Activated T-cell treated with anti-CD3 and anti-CD28 coated beads for 48 hours (primary cell): ENCODE results near the gene CYSLTR2.
"Not testable (repeated sequence)": the region's sequence is repeated elsewhere in the genome, so short reads cannot be mapped to it uniquely, and the experiment has no call there.

Source experiments
- DNase-seq: peaks from one replicate; pipeline ENCODE4 v3.0.0-alpha.2; 2020; ENCODE audit warnings: low read depth

Gene CYSLTR2

DNA sequence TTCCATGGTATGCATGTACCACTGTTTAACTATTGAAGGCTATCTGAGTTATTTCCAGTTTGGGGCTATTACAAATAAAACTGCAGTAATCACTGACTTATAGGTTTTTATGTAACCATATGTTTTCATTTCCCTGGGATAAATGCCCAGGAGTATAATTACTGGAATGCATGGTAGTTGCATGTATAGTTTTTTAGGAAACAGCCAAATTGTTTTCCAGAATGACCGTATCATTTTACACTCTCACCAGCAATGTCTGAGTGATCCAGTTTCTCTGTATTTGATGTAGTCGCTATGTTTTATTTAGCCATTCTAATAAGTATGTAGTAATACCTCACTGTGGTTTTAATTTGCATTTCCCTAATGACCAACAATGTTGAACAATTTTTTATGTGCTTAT, 42.0 kb downstream of the CYSLTR2 start:
- no peak for DNase-seq

DNA sequence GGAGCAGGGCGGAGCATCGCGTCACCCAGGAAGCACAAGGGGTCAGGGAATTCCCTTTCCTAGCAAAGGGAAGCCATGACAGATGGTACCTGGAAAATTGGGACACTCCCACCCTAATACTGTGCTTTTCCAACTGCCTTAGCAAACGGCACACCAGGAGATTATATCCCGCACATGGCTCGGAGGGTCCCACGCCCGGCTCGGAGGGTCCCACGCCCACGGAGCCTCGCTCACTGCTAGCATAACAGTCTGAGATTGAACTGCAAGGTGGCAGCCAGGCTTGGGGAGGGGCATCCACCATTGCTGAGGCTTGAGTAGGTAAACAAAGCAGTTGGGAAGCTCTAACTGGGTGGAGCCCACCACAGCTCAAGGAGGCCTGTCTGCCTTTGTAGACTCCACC, 42.9 kb downstream of the CYSLTR2 start:
- not testable (repeated sequence) for DNase-seq

DNA sequence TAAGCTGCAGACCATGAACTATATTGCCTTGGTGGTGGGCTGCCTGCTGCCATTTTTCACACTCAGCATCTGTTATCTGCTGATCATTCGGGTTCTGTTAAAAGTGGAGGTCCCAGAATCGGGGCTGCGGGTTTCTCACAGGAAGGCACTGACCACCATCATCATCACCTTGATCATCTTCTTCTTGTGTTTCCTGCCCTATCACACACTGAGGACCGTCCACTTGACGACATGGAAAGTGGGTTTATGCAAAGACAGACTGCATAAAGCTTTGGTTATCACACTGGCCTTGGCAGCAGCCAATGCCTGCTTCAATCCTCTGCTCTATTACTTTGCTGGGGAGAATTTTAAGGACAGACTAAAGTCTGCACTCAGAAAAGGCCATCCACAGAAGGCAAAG, 53.7 kb downstream of the CYSLTR2 start:
- no peak for DNase-seq

DNA sequence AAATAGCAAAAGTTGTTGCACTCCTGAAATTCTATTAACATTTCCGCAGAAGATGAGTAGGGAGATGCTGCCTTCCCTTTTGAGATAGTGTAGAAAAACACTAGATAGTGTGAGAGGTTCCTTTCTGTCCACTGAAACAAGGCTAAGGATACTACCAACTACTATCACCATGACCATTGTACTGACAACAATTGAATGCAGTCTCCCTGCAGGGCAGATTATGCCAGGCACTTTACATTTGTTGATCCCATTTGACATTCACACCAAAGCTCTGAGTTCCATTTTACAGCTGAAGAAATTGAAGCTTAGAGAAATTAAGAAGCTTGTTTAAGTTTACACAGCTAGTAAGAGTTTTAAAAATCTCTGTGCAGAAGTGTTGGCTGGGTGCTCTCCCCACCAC, 55.0 kb downstream of the CYSLTR2 start:
- DNase-seq, result no peak

DNA sequence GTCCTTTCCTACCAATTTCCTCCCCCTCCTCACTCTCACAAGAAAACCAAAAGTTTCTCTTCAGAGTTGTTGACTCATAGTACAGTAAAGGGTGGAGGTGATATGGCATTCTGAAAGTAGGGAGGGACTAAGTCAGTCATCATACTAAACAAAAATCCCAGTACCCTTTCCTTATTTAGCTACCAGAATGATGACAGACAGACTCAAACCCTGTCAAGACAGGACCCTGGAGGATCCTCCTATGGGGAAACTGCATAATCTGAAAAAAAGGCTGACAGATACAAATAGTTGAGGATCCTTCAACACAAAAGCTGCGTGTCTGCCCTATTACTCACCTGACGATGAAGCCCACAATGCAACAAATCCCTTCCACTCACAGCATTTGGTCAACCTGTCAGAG, 55.5 kb downstream of the CYSLTR2 start:
- DNase-seq, result no peak

DNA sequence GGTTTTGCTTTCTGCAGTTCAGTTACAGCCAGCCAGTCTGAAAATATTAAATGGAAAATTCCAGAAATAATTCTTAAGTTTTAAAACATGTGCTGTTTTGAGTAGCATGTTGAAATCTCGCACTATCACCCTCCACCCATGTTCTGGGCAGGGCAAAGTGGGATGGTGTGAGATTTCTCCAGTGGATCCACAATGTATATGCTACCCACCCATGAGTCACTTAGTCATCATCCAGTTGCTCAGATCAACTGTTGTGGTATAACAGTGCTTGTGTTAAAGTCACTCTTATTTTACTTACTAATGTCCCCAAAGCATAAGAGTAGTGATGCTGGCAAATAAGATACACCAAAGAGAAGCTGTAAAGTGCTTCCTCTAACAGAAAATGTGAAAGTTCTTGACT, 56.4 kb downstream of the CYSLTR2 start:
- no peak for DNase-seq

DNA sequence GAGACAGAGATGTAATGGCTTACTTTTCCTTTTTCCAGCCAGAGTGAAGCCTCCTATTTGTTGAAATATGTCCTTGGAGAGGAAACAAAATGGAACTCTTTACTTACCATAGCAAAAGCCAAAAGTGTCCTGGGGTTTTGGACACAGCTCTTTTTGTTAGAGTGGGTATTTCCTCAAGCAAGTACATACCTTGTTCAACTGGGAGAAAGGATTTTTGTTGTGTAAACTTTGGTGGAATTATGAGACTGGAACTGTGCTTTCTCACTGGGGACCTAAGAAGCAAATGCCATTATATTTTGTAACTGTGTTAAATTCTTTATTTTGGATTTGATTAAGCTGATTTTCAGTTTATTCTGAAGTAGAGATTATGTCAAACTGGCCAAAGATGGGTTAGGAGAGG, 58.4 kb downstream of the CYSLTR2 start:
- no peak for DNase-seq

DNA sequence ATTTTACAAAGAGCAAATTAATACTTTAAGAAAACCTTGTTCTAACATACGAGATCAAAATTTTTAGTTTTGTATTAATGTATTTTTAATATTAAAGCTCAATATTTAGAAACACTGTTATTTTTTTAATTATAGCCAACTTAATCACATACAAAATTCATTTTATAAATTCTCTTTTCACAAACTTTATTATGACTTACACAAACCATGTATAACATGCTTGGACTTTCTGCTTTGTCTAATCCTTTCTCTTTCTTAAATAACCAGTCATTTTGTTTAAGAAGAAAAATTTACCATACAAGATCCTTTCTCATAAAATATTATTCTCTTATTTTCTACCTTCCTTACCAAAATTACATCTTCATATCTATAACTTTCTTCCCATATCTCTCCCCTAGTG, 62.2 kb downstream of the CYSLTR2 start:
- DNase-seq, result no peak

DNA sequence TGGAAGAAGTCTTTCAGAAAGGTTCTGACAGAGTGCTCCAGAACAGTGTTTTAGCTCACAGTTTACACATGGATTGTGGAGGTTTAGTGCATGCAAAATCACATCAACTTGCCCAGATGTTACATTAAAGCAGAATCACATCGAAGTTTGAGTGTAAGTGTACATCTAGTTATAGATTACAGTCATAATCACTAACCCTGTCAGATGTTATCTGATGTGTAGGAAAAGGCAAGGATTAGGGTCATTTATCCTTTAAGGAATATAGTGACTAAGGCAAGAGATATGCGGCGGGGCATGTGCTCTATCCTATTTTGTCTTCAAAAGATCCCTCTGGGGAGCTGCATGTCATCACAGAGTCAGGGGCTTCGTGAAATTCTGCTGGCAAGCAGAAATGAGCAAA, 66.9 kb downstream of the CYSLTR2 start:
- no peak for DNase-seq

DNA sequence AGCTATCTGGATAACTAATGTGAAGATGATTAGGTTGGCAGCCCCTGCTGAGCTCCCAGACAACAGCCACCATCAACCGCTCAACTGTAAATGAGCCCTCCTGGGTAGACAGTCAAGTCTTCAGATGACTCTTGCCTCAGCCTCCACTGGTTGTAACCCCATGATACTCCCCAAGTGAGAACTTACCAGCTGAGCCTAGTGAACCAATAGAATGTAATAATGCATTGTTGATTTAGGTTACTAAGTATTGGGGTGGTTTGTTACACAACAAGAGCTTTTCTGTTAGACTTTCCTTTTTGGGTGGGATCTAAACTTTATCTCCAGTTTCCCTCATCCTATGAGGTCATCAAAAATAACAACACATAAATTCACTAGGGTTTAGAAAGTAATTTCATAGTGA, 69.4 kb downstream of the CYSLTR2 start:
- no peak for DNase-seq

DNA sequence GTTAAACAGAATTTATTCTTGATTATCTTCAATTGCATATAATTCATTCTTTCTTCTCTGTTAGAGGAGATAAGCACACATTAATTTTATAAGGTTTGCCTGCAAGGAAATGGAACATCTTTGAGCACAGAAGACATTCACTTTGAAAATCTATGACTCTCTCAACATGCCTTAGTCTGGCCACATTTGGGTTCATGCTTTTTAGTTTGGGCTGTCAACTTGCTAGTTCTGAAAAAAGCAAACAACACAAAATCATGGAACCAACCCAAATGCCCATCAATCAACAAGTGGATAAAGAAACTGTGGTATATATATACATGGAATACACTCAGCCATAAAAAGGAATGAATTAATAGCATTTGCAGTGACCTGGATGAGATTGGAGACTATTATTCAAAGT, 71.5 kb downstream of the CYSLTR2 start:
- no peak for DNase-seq

DNA sequence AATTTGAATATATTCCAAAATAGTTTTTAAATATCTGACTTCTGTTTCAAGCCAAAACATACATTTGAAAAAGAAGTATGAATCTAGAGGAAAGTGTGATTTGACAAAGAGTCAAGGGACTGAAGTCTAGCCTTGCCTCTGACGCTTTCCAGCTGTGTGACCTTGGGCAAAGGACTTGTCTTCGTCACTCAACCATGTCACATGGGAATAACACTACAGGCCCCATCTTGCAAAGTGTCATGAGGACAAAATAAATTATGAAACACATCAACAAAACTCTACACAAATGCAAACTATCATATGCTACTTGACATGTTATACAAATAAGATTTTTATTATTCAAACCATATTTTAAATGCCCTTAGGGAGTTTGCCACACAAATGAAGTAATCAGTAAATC, 73.0 kb downstream of the CYSLTR2 start:
- DNase-seq, result no peak

DNA sequence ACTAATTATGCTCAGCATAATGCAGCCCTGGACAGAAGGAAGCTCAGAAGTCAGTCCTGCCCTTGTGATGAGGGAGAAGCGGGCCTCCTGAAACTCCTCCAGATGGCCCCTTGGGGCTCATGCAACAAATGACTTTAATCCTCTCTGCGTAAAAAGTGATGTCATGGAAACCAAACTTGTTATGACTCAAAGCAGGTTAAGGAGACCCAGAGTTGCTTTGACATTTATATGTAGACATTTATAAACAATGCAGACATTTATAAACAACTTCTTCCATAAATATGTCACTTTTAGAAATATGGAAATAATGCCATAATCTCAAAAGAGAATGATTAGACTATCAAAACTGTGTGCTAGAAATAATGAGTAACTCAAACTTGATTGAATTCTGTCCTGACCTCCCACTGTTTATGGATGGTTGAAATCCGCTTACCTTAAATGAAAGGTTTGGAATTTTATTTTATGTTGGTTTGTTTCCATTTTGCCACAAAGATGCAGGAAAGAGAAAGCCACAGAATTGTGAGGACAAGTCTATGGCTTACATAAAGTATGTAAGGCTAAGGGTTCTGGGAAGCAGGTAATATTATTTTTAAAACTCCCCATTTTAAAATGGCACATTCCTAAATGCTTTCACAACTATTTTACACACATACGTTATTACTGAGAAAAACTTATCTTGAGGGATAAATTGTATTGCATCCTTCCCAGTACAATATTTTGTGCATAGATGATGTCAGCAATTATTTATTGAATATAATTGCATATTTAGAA, 73.7 kb downstream of the CYSLTR2 start:
- no peak for DNase-seq

DNA sequence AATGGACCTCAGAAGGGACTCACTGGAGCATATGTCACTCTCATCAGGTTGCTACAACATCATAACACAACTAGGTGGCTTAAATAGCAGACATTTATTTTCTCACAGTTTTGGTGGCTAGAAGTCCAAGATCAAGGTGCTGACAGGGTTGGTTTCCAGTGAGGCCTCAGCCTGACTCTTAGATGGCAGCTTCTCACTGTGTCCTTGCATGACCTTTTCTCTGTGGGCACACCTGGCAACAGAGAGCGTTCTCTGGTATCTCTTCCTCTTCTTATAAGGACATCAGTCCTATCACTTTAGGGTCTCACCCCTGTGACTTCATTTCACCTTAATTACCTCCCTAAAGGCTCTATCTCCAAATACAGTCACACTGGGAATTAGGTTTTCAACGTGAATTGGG, 74.5 kb downstream of the CYSLTR2 start:
- no peak for DNase-seq

DNA sequence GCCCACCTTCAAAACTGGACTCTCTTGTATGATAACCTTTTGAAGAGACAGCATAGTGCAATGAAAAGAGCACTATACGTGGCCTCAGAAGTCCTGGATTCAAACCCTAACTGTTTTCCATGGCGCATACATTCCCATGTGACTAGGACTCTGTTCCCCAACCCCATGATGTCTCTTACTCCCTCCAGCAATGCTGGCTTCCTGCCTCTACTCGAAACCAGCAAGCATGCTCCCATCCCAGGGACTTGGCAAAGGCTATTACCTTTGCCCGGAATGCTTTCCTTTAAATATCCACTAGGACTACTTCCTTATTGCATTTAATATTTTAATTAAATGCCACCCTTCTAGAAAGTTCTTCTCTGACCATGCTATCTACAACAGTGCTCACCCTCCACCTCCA, 75.1 kb downstream of the CYSLTR2 start:
- no peak for DNase-seq

DNA sequence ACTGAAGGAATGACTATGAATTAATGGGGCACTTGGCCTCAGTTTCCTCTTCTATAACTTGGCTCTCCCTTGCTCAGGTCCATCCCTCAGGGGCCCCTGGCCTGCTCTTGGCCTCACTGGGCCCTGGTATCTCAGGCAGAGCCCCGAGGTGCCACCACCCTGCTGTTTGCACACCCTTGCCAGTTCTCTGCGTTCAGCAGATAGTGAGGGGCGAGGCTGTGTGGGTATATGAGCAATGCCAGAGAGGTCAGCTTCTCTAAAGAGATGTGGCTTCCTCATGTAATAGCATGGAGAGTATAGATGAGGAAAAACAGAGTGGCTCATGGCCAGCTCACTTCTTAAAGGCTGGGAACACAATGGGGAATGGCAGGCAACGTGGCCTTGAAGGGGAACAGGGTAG, 76.1 kb downstream of the CYSLTR2 start:
- no peak for DNase-seq

DNA sequence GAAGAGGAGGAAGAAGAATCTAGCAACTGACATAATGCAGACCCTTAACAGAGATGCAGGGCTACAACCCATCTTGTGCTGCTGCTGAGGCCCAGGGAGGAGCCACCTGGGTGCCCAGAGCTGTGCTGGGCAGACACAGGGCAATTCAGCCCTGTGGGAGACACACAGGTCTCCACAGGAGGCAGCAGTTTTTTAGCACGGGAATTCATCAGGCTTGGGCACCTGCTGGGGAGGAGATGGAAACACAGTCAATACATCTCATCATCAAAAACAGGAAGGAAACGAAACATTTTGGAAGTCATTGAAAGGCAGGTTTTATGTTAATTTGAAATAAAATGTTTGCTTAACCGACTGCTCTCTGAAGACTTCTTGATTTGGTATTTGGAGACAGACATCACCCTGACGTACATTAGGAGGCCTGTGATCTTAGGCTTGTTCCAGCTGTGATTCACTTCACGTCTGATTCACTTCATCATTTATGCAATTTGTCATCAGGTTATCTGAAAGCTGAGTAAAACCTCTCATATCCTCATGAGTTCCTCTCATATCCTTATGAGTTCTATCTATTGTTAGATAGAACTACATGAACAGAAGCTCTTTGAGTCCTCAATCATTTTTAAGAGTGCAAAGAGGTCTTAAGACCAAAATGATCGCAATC, 77.4 kb downstream of the CYSLTR2 start:
- DNase-seq, result no peak

DNA sequence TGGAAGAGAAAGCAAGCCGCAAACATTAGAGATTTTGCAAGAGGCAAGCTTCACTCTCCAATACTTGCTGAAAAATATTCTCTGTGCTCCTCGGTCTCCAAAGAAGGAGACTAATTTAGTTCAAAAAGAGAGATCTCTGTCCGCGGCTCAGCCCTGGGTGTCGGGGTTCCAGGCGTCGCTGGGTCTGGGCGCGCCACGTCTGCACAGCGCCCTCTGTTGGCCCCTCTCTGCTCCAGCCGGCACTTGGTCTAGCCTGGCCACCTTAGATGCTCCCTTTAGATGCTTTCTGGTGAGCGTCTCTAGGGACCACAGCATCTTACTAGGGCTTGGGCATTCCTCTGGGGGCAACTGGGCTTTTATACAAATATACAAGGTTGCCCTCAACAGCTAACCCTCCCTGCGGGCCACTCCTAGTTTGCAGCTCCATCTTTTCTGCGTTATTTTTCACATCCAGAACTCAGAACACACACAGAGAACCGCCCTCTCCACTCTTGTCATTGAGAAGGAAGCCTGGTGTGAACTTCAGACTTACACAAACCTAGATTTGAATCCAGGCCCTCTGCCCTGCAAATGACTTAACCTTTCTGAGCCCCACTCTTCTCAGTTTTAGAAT, 78.3 kb downstream of the CYSLTR2 start:
- DNase-seq, result peak; percentile 53

DNA sequence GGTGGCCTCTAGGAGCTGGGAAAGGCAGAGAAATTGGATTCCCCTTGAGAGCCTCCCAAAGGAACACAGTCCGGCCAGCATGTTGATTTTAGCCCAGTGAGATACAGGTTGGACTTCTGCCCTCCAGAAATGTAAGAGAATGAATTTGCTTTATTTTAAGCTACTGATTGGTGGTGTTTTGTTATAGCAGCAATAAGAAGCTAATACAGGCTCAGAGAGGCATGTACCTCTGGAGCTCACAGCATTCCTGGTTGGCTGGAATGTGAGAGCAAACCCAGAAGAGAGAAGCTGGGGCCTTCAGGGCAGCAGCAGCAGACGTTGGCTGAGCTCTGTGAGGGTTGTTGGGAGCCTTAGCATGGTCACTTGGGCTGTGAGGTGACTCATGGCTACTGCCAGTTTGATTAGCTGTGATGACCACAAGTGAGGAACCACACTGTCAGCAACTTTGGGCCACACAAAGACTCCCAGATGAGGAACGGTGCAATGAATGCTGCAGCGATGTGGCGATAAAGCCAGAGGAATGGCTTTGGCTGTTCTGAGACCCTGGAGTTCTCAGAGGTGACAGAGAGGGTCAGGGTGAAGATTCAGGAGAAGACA, 80.1 kb downstream of the CYSLTR2 start:
- no peak for DNase-seq

DNA sequence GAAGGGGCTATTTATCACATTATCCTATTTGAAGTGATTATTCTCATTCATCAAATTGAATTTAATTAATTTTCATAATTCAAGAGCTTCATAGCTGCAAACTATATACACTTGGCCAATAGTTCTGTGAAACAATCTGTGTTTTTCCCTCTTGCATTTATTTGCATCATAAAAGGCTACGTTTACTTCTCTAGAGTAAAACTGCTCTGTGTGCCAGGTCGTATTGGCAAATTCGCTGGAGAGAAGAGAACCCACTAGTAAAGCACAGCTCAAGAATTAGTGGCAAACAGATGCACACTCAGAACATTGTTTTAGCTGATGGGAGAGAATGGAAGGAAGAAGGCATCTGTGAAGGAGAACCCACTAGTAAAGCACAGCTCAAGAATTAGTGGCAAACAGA, 81.8 kb downstream of the CYSLTR2 start:
- DNase-seq, result no peak

DNA sequence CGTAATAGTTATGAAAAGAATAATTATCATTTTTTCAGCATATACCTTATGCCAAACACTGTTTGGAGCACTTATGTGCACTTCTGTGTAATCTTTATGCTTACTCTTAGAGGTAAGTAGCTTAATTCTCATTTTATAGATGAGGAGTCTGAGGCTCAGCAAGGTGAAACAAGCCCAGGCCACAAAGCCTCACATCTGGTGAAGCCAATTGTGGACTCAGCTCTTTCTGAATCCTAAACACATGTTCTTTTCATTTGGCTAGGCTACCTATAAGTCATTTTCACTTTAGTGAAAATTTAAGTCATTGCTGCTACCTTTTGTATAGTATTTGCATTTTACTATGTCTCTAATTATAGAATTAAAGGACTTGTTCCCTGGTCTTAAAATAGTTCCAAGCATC, 84.0 kb downstream of the CYSLTR2 start:
- no peak for DNase-seq

DNA sequence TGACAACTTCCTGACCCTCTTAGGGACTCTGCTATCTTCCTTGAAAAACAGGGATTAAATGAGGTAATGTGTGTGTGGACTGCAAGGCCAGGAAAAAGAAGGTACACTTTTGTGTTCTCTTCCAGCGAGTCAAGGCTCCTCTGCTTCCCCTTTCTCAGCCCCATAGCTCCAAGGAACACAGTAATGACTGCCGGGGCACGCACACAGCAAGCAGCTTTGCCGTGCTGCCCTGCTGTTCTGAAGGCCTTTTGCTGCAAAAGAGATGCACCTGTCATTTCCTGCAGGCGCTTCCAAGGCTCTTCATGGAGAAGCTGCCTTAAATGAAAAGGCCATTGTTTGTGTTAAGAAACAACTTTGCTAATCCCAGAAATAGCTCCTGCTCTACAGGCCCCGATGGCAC, 84.6 kb downstream of the CYSLTR2 start:
- DNase-seq, result no peak

DNA sequence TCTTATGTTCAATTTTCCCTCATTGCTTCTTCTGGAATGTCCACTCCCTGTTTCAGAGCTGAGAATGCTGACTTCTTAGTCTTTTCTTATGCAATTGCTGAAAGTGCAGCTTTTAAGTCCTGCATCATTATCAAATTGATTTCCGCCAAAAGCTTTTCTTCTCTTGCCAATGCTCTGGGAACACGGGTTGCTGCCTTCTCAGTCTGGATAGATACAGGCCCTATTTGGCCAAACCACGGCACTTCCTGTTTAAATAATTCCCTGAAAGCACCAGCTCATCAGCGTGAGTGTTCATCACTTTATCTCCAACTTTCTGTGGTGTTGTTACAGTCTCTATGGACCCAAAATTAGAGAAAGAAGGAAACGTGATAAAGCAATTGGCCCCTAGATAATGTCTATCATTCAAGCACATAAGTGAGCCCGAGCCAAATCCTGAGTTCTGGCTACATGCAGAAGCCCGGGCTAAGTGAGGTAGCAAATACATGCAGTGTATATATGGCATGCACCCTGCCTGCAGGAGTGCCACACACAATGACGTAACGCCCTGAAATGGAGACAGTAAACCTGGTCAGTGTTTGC, 85.7 kb downstream of the CYSLTR2 start:
- DNase-seq, result no peak
